A673 (cell line): Measurements from ENCODE around the gene GALNT6. TPM values are rescaled to one million over a fixed set of nuclear protein-coding genes. Genes with fewer than 3 reads are reported as not detected.

ENCODE experiments used
- Bru-seq: library from RNA; stranded (reverse); fragments of 400-500 nt; gene quantifications from one replicate; lab custom pipeline; 2021; lab: Mats Ljungman, UMichigan
- BruChase-seq, 2 experiments: library from RNA; stranded (reverse); fragments of 400-500 nt; gene quantifications; one replicate each; lab custom pipeline; 2021; lab: Mats Ljungman, UMichigan
- BruUV-seq: library from RNA; stranded (reverse); fragments of 400-500 nt; replicated peaks from 2 replicates; lab custom pipeline; 2021; lab: Mats Ljungman, UMichigan
- CTCF ChIA-PET: fragments of 300-600 bp; sonication (Branson Sonifier 250); formaldehyde crosslinking; loops from one replicate; lab custom pipeline; 2022; ENCODE audit warnings: antibody characterized with exemption; lab: Charles Lee
- POLR2A ChIA-PET: fragments of 300-600 bp; sonication (Branson Sonifier 250); formaldehyde crosslinking; loops from one replicate; lab custom pipeline; 2022; ENCODE audit warnings: antibody characterized with exemption; ENCODE audit not compliant: low non-redundant PET; lab: Charles Lee
- DNase-seq: peaks from one replicate; pipeline ENCODE4 v3.0.0-alpha.2; 2015; ENCODE audit warnings: low spot score
- H3K27ac ChIP-seq: fragments of 200-600 bp; sonication (generic); 2 replicates; pipeline ENCODE4 v1.5.1; 2016; ENCODE audit warnings: mixed run types, low read depth, mild to moderate bottlenecking, mixed read lengths, antibody characterized with exemption, low read length; ENCODE audit not compliant: poor library complexity, severe bottlenecking
- H3K27me3 ChIP-seq: fragments of 200-600 bp; sonication (generic); replicated peaks from 2 replicates; pipeline ENCODE4 v1.6.1; 2017; ENCODE audit warnings: mixed run types, low read depth, mild to moderate bottlenecking, mixed read lengths, antibody characterized with exemption, low read length; ENCODE audit not compliant: insufficient read depth, poor library complexity
- H3K36me3 ChIP-seq: fragments of 200-600 bp; sonication (generic); 2 replicates; pipeline ENCODE4 v1.6.1; 2016; ENCODE audit warnings: mixed run types, mild to moderate bottlenecking, mixed read lengths, antibody characterized with exemption, low read length; ENCODE audit not compliant: insufficient read depth, poor library complexity, severe bottlenecking
- H3K4me1 ChIP-seq: fragments of 200-600 bp; sonication (generic); 2 replicates; pipeline ENCODE4 v1.6.1; 2017; ENCODE audit warnings: mixed run types, mild to moderate bottlenecking, mixed read lengths, antibody characterized with exemption, low read length; ENCODE audit not compliant: insufficient read depth, poor library complexity, severe bottlenecking
- H3K4me3 ChIP-seq: fragments of 200-600 bp; sonication (generic); 2 replicates; pipeline ENCODE4 v1.5.1; 2016; ENCODE audit warnings: low read depth, mixed run types, mild to moderate bottlenecking, mixed read lengths, low read length; ENCODE audit not compliant: poor library complexity, severe bottlenecking
- H3K9me3 ChIP-seq: fragments of 200-600 bp; sonication (generic); 2 replicates; pipeline ENCODE4 v1.6.1; 2016; ENCODE audit warnings: mixed run types, low read depth, mild to moderate bottlenecking, mixed read lengths, antibody characterized with exemption, low read length; ENCODE audit not compliant: poor library complexity, severe bottlenecking
- CTCF ChIP-seq: fragments of 300-800, 200-600 bp; sonication (generic); conservative IDR thresholded peaks from 2 replicates; pipeline ENCODE4 v1.5.1; 2017; ENCODE audit warnings: low read depth, mild to moderate bottlenecking, antibody characterized with exemption, low read length, moderate library complexity, mixed read lengths
- EZH2 ChIP-seq: fragments of 200-600 bp; sonication (generic); IDR thresholded peaks from 2 replicates; pipeline ENCODE4 v1.6.1; 2017; ENCODE audit warnings: borderline replicate concordance, low read depth, mild to moderate bottlenecking, mixed read lengths, antibody characterized with exemption, low read length; ENCODE audit not compliant: poor library complexity, severe bottlenecking
- intact Hi-C: fragments of 100-400 bp; cut with micrococcal nuclease; formaldehyde crosslinking; loops from one replicate; pipeline ENCODE4 v1.10.0; 2022; ENCODE audit not compliant: unreplicated experiment
- long read RNA-seq: library from polyadenylated mRNA; stranded (forward); transcript quantifications from one replicate; pipeline ENCODE4 v2.0.0, GENCODE V29; 2022
- total RNA-seq: library from RNA; stranded (reverse); gene quantifications from 2 replicates; pipeline ENCODE4 v1.2.3, GENCODE V29; 2021

Gene GALNT6
- 0.24 and 0.26 TPM in 2 replicates for total RNA-seq
- percentile 11 among the genes with signal in this experiment for Bru-seq, nascent RNA
- BruChase-seq, experiment 1, labeled RNA remaining after a 2-hour chase = percentile 10 among the genes with signal in this experiment
- BruChase-seq, experiment 2, labeled RNA remaining after a 6-hour chase = percentile 15 among the genes with signal in this experiment
- long read RNA-seq = 0 reads

- Histone ChIP-seq H3K27ac (no peak within 1 kb of the TSS), H3K9me3 (no peaks in the 10 kb centered on the region), H3K27me3 (peaks cover 10% of the 10 kb centered on the region), H3K4me1 (no peaks in the 10 kb centered on the region), H3K36me3 (no peaks in the 10 kb centered on the region), H3K4me3 (peak within 1 kb of the TSS; percentile 52)
- BruUV-seq = no TSS peak
- intact Hi-C loops = no loop called here
- ChIA-PET POLR2A (no interaction called here), CTCF (no interaction called here)
- DNase-seq = no peak
- TF ChIP-seq EZH2 (no peak), CTCF (no peak)
These were observed at the start of gene GALNT6 for GRCh38 chr12:51391283-51392123. GALNT6 (minus strand) TSS chr12:51391406; CDS start chr12:51379781, 11,625 bp downstream.

GRCh38 chr12:51439330-51439729, 48.1 kb upstream of the GALNT6 start:
- no peaks in the 10 kb centered on the region for H3K27me3 ChIP-seq
- H3K4me1 ChIP-seq = no peaks in the 10 kb centered on the region
- H3K36me3 ChIP-seq = no peaks in the 10 kb centered on the region
- H3K27ac ChIP-seq = no peak overlapping the region
- TF ChIP-seq EZH2 (no peak), CTCF (no peak)
- ChIA-PET CTCF (no interaction called here), POLR2A (no interaction called here)
- BruUV-seq = no TSS peak
- H3K9me3 ChIP-seq = no peaks in the 10 kb centered on the region
- no peak overlapping the region for H3K4me3 ChIP-seq
- DNase-seq = no peak
- intact Hi-C loops = no loop called here

GRCh38 chr12:51437431-51437830, 46.2 kb upstream of the GALNT6 start:
- no peaks in the 10 kb centered on the region for H3K27me3 ChIP-seq
- intact Hi-C loops = no loop called here
- no peaks in the 10 kb centered on the region for H3K9me3 ChIP-seq
- H3K4me3 ChIP-seq = no peak overlapping the region
- no TSS peak for BruUV-seq
- DNase-seq = no peak
- ChIA-PET CTCF (no interaction called here), POLR2A (no interaction called here)
- no peaks in the 10 kb centered on the region for H3K4me1 ChIP-seq
- no peaks in the 10 kb centered on the region for H3K36me3 ChIP-seq
- TF ChIP-seq CTCF (no peak), EZH2 (no peak)
- no peak overlapping the region for H3K27ac ChIP-seq
